OCI-LY3 (cell line): ENCODE measurements around the gene USH2A.
A peak's percentile ranks its signal among the peaks of the same experiment; 100 is the strongest.

ENCODE experiments used
- H2AFZ ChIP-seq: fragments of 200-600, 300-600 bp; shearing (Covaris generic); 2 replicates; pipeline ENCODE4 v1.6.0; 2014; ENCODE audit warnings: antibody characterized with exemption, low read depth, low read length
- H3K27ac ChIP-seq: fragments of 200-600, 300-600 bp; sonication (generic); 2 replicates; pipeline ENCODE4 v1.5.1; 2014; ENCODE audit warnings: mild to moderate bottlenecking, low read length, moderate library complexity, mixed read lengths
- H3K27me3 ChIP-seq: fragments of 200-600, 300-600 bp; sonication (generic); 2 replicates; pipeline ENCODE4 v1.6.1; 2014; ENCODE audit warnings: low read depth, low read length, mixed read lengths
- H3K36me3 ChIP-seq: fragments of 200-600, 300-600 bp; sonication (generic); replicated peaks from 2 replicates; pipeline ENCODE3; 2014; ENCODE audit warnings: low read depth, low read length, mixed read lengths
- H3K4me1 ChIP-seq: fragments of 300-600, 200-600 bp; sonication (generic); 2 replicates; pipeline ENCODE4 v1.6.1; 2014; ENCODE audit warnings: low read length, mixed read lengths
- H3K4me2 ChIP-seq: fragments of 200-600, 300-600 bp; sonication (generic); 2 replicates; pipeline ENCODE4 v1.6.1; 2014; ENCODE audit warnings: low read length, mixed read lengths
- H3K4me3 ChIP-seq: fragments of 300-600, 200-600 bp; sonication (generic); 2 replicates; pipeline ENCODE4 v1.5.1; 2014; ENCODE audit warnings: antibody characterized with exemption, mild to moderate bottlenecking, low read length, moderate library complexity
- H3K79me2 ChIP-seq: fragments of 300-600, 200-600 bp; shearing (Covaris generic); 2 replicates; pipeline ENCODE4 v1.6.1; 2014; ENCODE audit warnings: mild to moderate bottlenecking, low read length, mixed read lengths
- H3K9ac ChIP-seq: fragments of 300-600, 200-600 bp; shearing (Covaris generic); 2 replicates; pipeline ENCODE4 v1.6.0; 2014; ENCODE audit warnings: mild to moderate bottlenecking, low read length, moderate library complexity
- H3K9me3 ChIP-seq: fragments of 200-600, 300-600 bp; shearing (Covaris generic); 2 replicates; pipeline ENCODE4 v1.6.1; 2014; ENCODE audit warnings: low read length, mixed read lengths; ENCODE audit not compliant: insufficient read depth
- H4K20me1 ChIP-seq: fragments of 200-600, 300-600 bp; sonication (generic); 2 replicates; pipeline ENCODE4 v1.6.1; 2016; ENCODE audit warnings: low read length, mixed read lengths; ENCODE audit not compliant: insufficient read depth
- CTCF ChIP-seq: fragments of 200-600, 300-600 bp; sonication (generic); IDR thresholded peaks from 2 replicates; pipeline ENCODE4 v1.5.1; 2014; ENCODE audit warnings: antibody characterized with exemption, low read length, low read depth
- EZH2phosphoT487 ChIP-seq: fragments of 200-600 bp; shearing (Covaris generic); IDR thresholded peaks from 2 replicates; pipeline ENCODE4 v1.6.1; 2018; ENCODE audit warnings: antibody characterized with exemption, mixed run types, low read depth

USH2A gene

DNA sequence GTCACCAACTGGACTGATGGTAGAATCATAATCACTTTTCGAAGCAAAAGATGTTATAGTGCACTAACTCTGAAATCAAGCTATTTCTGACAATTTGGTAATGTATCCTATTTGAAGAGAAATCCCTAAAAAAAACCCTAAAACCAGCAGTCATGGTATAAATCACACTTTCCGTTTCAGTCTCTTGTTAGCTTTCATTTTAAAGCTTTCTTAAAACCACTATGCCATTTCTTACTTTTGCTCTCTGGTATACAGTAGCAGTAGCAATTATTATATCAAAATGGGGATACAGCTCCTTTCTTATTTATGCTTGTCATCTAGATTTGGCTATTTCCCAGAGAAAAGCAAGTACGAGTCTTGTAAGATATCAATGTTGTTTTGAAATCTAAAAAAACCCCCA lies 532.8 kb downstream of the USH2A start:
- peak overlapping the region; percentile 8 for H3K27ac ChIP-seq
- peak overlapping the region; percentile 57 for H3K4me2 ChIP-seq
- no peaks in the 10 kb centered on the region for H3K36me3 ChIP-seq
- no peaks in the 10 kb centered on the region for H3K27me3 ChIP-seq
- peak overlapping the region; percentile 50 for H3K4me3 ChIP-seq
- no peaks in the 10 kb centered on the region for H4K20me1 ChIP-seq
- no peaks in the 10 kb centered on the region for H3K79me2 ChIP-seq
- no peak overlapping the region for H3K9ac ChIP-seq
- TF ChIP-seq EZH2phosphoT487 (no peak), CTCF (no peak)
- H2AFZ ChIP-seq = peak overlapping the region; percentile 8
- H3K9me3 ChIP-seq = no peaks in the 10 kb centered on the region
- H3K4me1 ChIP-seq = peaks cover 35% of the 10 kb centered on the region

DNA sequence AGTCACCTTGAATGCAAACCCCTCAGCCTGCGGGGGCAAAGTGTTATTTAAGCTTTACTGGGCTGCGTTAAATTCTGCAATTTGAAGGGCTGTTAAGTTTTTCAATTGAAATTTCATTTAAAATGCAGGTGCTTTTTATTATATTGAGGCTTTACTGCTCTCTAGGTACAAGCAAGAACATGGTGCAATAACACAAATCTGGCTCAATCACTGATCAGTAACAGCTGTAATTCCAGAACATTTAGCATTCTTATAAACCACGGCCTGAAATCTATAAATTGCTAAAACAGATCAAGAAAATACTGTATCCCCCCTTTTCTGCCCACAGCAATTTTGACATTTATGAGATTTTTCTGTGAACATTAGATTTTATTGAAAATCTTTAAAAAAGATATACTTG lies 533.4 kb downstream of the USH2A start:
- peak overlapping the region; percentile 8; the same call in 1 of the 2 replicates for H3K27ac ChIP-seq
- H4K20me1 ChIP-seq = no peaks in the 10 kb centered on the region
- H2AFZ ChIP-seq = no peak overlapping the region
- H3K79me2 ChIP-seq = no peaks in the 10 kb centered on the region
- TF ChIP-seq EZH2phosphoT487 (no peak), CTCF (no peak)
- peaks cover 29% of the 10 kb centered on the region for H3K4me1 ChIP-seq
- H3K27me3 ChIP-seq = no peaks in the 10 kb centered on the region
- H3K36me3 ChIP-seq = no peaks in the 10 kb centered on the region
- no peak overlapping the region for H3K9ac ChIP-seq
- H3K4me2 ChIP-seq = peak overlapping the region; percentile 57
- H3K4me3 ChIP-seq = peak overlapping the region; percentile 50; the same call in 1 of the 2 replicates
- no peaks in the 10 kb centered on the region for H3K9me3 ChIP-seq

- Histone ChIP-seq H3K36me3 (no peaks in the 10 kb centered on the region), H3K4me3 (no peak overlapping the region), H2AFZ (no peak overlapping the region), H3K4me2 (no peak overlapping the region), H3K9ac (no peak overlapping the region), H4K20me1 (no peaks in the 10 kb centered on the region), H3K9me3 (no peaks in the 10 kb centered on the region), H3K4me1 (peaks cover 25% of the 10 kb centered on the region), H3K27ac (no peak overlapping the region), H3K79me2 (no peaks in the 10 kb centered on the region), H3K27me3 (no peaks in the 10 kb centered on the region)
- TF ChIP-seq CTCF (peak; percentile 39), EZH2phosphoT487 (no peak)
Measured at GRCh38 chr1:215888159-215888558, 535.1 kb downstream of the USH2A start.

DNA sequence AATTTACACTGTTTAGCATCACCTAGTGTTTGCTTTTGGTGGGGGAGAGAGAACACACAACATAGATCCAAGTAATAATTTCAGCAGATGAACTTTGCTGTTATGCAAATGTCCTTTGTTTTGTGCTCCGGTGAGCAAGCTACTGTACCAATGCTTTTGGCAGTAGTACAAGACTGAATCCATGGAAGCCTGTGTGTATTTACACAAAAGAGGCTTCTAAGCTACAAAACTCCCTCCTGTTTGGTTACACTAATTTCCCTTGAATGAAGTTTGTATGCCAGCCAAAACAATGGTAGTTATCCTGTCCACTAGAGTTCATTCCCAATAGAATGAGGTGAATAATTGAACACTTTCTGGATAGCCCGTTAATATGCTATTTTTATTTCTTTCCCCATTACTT lies 535.6 kb downstream of the USH2A start:
- no peak overlapping the region for H3K9ac ChIP-seq
- no peaks in the 10 kb centered on the region for H3K79me2 ChIP-seq
- no peaks in the 10 kb centered on the region for H3K36me3 ChIP-seq
- no peak overlapping the region for H3K4me3 ChIP-seq
- no peaks in the 10 kb centered on the region for H4K20me1 ChIP-seq
- H3K9me3 ChIP-seq = no peaks in the 10 kb centered on the region
- H3K4me1 ChIP-seq = peaks cover 25% of the 10 kb centered on the region
- H3K27me3 ChIP-seq = no peaks in the 10 kb centered on the region
- H3K4me2 ChIP-seq = no peak overlapping the region
- H2AFZ ChIP-seq = no peak overlapping the region
- TF ChIP-seq EZH2phosphoT487 (no peak), CTCF (no peak)
- H3K27ac ChIP-seq = no peak overlapping the region
